ENCODE results near the gene TIAM2.

Gene TIAM2

DNA sequence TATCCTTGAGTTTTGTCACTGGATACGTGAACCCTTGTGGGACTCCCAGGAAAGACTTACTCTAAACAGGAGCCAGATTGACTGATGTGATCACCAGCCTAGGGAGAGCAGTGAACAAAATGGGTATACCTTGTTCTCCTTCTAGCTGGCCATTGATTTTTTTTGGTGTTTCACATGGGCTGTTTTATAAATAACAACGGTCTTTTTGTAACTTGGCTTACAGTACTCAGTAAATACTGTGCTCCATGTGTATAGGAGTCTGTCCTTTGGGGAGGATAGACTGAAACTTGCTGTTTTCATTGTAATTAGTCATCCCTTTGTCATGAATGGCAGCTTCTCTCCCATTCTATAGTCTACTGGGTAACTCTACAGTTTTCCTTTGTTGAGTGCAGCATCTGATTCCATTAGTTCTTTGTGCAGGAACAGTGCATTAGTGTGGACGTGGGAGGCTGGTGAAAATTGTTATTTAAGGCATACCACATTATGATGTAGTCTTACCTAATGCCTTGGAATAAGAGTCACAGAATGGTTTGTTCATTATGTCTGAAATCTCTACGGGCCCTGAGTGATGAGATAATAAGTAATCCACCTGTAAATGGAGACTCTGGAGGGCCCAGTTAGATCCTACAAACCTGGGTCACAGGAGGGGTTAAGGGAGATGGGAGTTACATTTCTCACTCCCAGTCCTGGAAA lies 89.5 kb downstream of the TIAM2 start:
- DNase-seq (no peak), ATAC-seq (ENCODE audit: insufficient read depth, low read depth) (no peak)
- no peaks in the 10 kb centered on the region for H3K36me3 ChIP-seq (ENCODE audit: insufficient read depth, low read length)
- no peaks in the 10 kb centered on the region for H4K20me1 ChIP-seq (ENCODE audit: insufficient read depth, low read length)
- no peak for TF ChIP-seq EZH2 (IDR thresholded peaks at IDR 0.05; ENCODE audit: borderline replicate concordance, low read depth, low read length, severe bottlenecking)
- TF ChIP-seq, protein P1, sequence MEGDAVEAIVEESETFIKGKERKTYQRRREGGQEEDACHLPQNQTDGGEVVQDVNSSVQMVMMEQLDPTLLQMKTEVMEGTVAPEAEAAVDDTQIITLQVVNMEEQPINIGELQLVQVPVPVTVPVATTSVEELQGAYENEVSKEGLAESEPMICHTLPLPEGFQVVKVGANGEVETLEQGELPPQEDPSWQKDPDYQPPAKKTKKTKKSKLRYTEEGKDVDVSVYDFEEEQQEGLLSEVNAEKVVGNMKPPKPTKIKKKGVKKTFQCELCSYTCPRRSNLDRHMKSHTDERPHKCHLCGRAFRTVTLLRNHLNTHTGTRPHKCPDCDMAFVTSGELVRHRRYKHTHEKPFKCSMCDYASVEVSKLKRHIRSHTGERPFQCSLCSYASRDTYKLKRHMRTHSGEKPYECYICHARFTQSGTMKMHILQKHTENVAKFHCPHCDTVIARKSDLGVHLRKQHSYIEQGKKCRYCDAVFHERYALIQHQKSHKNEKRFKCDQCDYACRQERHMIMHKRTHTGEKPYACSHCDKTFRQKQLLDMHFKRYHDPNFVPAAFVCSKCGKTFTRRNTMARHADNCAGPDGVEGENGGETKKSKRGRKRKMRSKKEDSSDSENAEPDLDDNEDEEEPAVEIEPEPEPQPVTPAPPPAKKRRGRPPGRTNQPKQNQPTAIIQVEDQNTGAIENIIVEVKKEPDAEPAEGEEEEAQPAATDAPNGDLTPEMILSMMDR (IDR thresholded peaks at IDR 0.05; ENCODE audit: borderline replicate concordance, extremely low read depth, low read length, poor library complexity, severe bottlenecking): no peak
- H3K27ac ChIP-seq (ENCODE audit: low read length): no peak overlapping the region
- H3K9me3 ChIP-seq (ENCODE audit: insufficient read depth, low read length, severe bottlenecking): no peaks in the 10 kb centered on the region
- H2AFZ ChIP-seq (ENCODE audit: low read depth, low read length): no peak overlapping the region
- H3K27me3 ChIP-seq (ENCODE audit: insufficient read depth, low read length, poor library complexity): peaks cover 4% of the 10 kb centered on the region
- no peaks in the 10 kb centered on the region for H3K79me2 ChIP-seq (ENCODE audit: insufficient read depth, low read length)
- H3K9ac ChIP-seq (ENCODE audit: low read depth, low read length): no peak overlapping the region
- no peaks in the 10 kb centered on the region for H3K4me1 ChIP-seq (ENCODE audit: insufficient read depth, low read length)
- H3K4me2 ChIP-seq (ENCODE audit: insufficient read depth, low read length): no peak overlapping the region
- no peak overlapping the region for H3K4me3 ChIP-seq (ENCODE audit: low read depth in 1 of 2, low read length in 2 of 2)

DNA sequence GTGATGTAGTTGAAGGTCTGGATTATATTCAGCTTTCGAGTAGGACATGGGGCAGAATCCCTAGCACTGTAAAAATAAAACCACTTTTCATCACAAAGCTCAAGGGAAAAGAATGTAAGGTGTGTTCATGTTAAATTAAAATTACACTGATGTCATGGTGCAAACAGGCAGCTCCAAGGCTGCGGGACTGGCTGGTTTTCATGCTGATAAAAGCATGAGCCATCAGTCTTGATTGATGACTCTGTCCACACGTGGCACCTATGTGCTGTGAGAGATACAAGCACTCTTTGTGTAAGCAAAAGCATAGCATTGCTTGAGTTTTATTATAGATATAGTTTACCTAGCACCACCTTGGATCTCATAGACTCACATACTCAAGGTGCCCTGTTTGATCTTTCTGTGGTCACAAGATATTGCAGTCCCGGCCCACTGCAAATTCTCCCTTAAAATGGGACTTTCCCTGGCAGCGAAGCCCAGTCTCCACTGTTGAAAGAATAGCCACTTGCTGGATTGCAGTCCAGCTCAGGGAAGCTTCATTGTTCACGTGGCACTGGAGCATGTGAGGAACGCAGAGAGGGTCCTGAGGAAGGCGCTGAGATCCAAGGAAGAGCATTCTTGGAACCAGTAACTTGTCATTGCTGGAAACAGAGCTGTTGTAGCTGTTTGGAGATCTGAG lies 90.6 kb downstream of the TIAM2 start:
- no peak overlapping the region for H3K4me2 ChIP-seq (ENCODE audit: insufficient read depth, low read length)
- no peaks in the 10 kb centered on the region for H3K79me2 ChIP-seq (ENCODE audit: insufficient read depth, low read length)
- no peaks in the 10 kb centered on the region for H4K20me1 ChIP-seq (ENCODE audit: insufficient read depth, low read length)
- no peak overlapping the region for H3K9ac ChIP-seq (ENCODE audit: low read depth, low read length)
- H3K27ac ChIP-seq (ENCODE audit: low read length): no peak overlapping the region
- DNase-seq (no peak), ATAC-seq (ENCODE audit: insufficient read depth, low read depth) (no peak)
- no peak overlapping the region for H2AFZ ChIP-seq (ENCODE audit: low read depth, low read length)
- H3K36me3 ChIP-seq (ENCODE audit: insufficient read depth, low read length): no peaks in the 10 kb centered on the region
- no peak overlapping the region for H3K4me3 ChIP-seq (ENCODE audit: low read depth in 1 of 2, low read length in 2 of 2)
- peaks cover 4% of the 10 kb centered on the region for H3K27me3 ChIP-seq (ENCODE audit: insufficient read depth, low read length, poor library complexity)
- no peaks in the 10 kb centered on the region for H3K9me3 ChIP-seq (ENCODE audit: insufficient read depth, low read length, severe bottlenecking)
- no peaks in the 10 kb centered on the region for H3K4me1 ChIP-seq (ENCODE audit: insufficient read depth, low read length)
- TF ChIP-seq EZH2 (IDR thresholded peaks at IDR 0.05; ENCODE audit: borderline replicate concordance, low read depth, low read length, severe bottlenecking): no peak
- TF ChIP-seq, protein P1 (IDR thresholded peaks at IDR 0.05; ENCODE audit: borderline replicate concordance, extremely low read depth, low read length, poor library complexity, severe bottlenecking): no peak

DNA sequence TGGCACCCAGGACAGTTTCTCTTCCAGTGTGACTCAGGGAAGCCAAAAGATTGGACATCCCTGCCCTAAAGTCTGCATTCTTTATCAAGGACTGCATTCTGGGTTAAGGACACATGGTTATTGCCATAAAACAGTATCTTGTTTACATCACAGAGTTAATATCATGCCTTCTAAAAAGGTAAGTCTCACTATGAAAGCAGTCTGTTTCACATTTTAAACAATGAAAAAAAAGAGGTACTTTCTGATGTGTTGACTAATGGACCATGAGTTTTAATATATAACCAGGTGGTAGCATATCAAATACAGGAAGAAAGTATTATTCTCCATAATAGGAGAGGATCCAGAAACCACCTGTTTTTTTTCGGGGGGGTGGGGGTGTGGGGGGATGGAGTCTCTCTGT lies 93.7 kb downstream of the TIAM2 start:
- Histone ChIP-seq H3K9me3 (ENCODE audit: insufficient read depth, low read length, severe bottlenecking) (no peaks in the 10 kb centered on the region), H3K79me2 (ENCODE audit: insufficient read depth, low read length) (no peaks in the 10 kb centered on the region), H3K4me3 (ENCODE audit: low read depth in 1 of 2, low read length in 2 of 2) (no peak overlapping the region), H2AFZ (ENCODE audit: low read depth, low read length) (no peak overlapping the region), H3K36me3 (ENCODE audit: insufficient read depth, low read length) (no peaks in the 10 kb centered on the region), H3K4me1 (ENCODE audit: insufficient read depth, low read length) (no peaks in the 10 kb centered on the region), H3K27ac (ENCODE audit: low read length) (no peak overlapping the region), H3K9ac (ENCODE audit: low read depth, low read length) (no peak overlapping the region), H3K27me3 (ENCODE audit: insufficient read depth, low read length, poor library complexity) (peaks cover 4% of the 10 kb centered on the region), H3K4me2 (ENCODE audit: insufficient read depth, low read length) (no peak overlapping the region), H4K20me1 (ENCODE audit: insufficient read depth, low read length) (no peaks in the 10 kb centered on the region)
- TF ChIP-seq EZH2 (IDR thresholded peaks at IDR 0.05; ENCODE audit: borderline replicate concordance, low read depth, low read length, severe bottlenecking): no peak
- TF ChIP-seq, protein P1 (IDR thresholded peaks at IDR 0.05; ENCODE audit: borderline replicate concordance, extremely low read depth, low read length, poor library complexity, severe bottlenecking): no peak
- DNase-seq (no peak), ATAC-seq (ENCODE audit: insufficient read depth, low read depth) (no peak)

All from DND-41 (cell line).